ENCODE results near the gene REV1. TPM values are rescaled to one million over a fixed set of nuclear protein-coding genes. Genes with fewer than 3 reads are reported as not detected.

The REV1 gene
- total and polyA plus RNA-seq, 2 experiments from 2014 or later = 14.4 to 19.5 TPM

DNA sequence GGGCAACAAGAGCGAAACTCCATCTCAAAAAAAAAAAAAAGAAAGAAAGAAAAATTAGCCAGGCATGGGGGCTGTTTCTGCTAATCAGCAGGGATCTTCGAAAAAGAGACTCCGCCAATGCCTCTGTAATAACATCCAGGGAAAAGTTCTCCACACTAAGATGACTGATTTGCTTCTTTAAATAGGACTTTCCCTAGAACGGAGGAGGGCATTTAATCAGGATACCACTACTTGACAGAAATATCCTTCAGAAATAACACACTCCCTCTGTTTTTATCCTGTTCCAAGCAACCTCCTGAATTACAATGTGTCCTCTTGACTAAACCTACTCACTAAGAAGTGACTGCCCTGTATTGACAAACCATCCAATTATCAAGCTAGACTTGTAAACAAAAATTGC, 21.7 kb downstream of the REV1 start:
- Histone ChIP-seq H3K9me3 (ENCODE audit: low read depth) (no peaks in the 10 kb centered on the region), H3K27ac (no peak overlapping the region), H3K4me1 (ENCODE audit: insufficient read depth) (peaks cover 7% of the 10 kb centered on the region; the same call in 1 of the 2 replicates), H3K36me3 (ENCODE audit: low read depth) (no peaks in the 10 kb centered on the region), H3K79me2 (ENCODE audit: insufficient read depth) (peaks cover 100% of the 10 kb centered on the region), H3K27me3 (replicated peaks; ENCODE audit: insufficient read depth) (no peaks in the 10 kb centered on the region), H3K9ac (no peak overlapping the region), H3K4me3 (no peak overlapping the region), H3K9me2 (ENCODE audit: insufficient read depth) (no peaks in the 10 kb centered on the region), H2AFZ (no peak overlapping the region), H3K4me2 (ENCODE audit: unreplicated experiment) (no peak overlapping the region), H4K20me1 (ENCODE audit: insufficient read depth) (peaks cover 4% of the 10 kb centered on the region; the same call in 1 of the 2 replicates), H3F3A (ENCODE audit: insufficient read depth) (no peaks in the 10 kb centered on the region)
- in situ Hi-C loops (cut with MboI) = no loop called here
- no peak for DNase-seq
- 98 to 100% methylated on average over 4 of the region's 4 CpGs for WGBS, 2 experiments (ENCODE audit: low coverage in 1 of 2, low lambda C conversion rate in 2 of 2, missing lambda C conversion rate in 2 of 2)
- TF ChIP-seq EZH2phosphoT487 (IDR thresholded peaks at IDR 0.05; ENCODE audit: insufficient read depth, low read depth) (no peak), EZH2 (IDR thresholded peaks at IDR 0.05; ENCODE audit: insufficient read depth, poor library complexity, severe bottlenecking) (no peak)

DNA sequence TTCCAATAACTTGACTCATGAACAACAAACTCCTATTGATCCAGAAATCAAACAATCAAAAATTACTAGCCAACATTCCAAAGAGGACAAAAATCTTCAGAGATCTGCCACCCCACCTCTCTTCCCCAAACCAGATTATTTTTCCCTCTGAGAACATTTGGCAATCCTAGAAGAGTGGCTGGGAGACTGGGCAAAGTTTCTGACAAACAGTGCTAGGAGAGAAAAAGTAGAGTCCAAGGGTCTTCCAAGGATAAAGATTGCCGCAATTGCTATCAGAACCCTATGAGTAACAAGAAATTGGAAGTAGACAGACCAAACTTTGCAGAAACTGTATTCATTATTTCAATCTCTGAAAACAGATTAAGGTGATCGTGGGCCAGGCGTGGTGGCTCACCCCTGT, 22.4 kb downstream of the REV1 start:
- Histone ChIP-seq H3K4me1 (ENCODE audit: insufficient read depth) (peaks cover 7% of the 10 kb centered on the region; the same call in 1 of the 2 replicates), H4K20me1 (ENCODE audit: insufficient read depth) (peaks cover 4% of the 10 kb centered on the region; the same call in 1 of the 2 replicates), H3F3A (ENCODE audit: insufficient read depth) (no peaks in the 10 kb centered on the region), H3K27ac (no peak overlapping the region), H2AFZ (no peak overlapping the region), H3K36me3 (ENCODE audit: low read depth) (peaks cover 2% of the 10 kb centered on the region; the same call in 1 of the 2 replicates), H3K9me2 (ENCODE audit: insufficient read depth) (no peaks in the 10 kb centered on the region), H3K27me3 (replicated peaks; ENCODE audit: insufficient read depth) (no peaks in the 10 kb centered on the region), H3K4me3 (no peak overlapping the region), H3K9ac (no peak overlapping the region), H3K9me3 (ENCODE audit: low read depth) (no peaks in the 10 kb centered on the region), H3K79me2 (ENCODE audit: insufficient read depth) (peaks cover 98% of the 10 kb centered on the region), H3K4me2 (ENCODE audit: unreplicated experiment) (no peak overlapping the region)
- DNase-seq = no peak
- in situ Hi-C loops (cut with MboI) = no loop called here
- 96 to 98% methylated on average over 3 of the region's 3 CpGs for WGBS, 2 experiments (ENCODE audit: low coverage in 1 of 2, low lambda C conversion rate in 2 of 2, missing lambda C conversion rate in 2 of 2)
- no peak for TF ChIP-seq EZH2phosphoT487 (IDR thresholded peaks at IDR 0.05; ENCODE audit: insufficient read depth, low read depth)
- TF ChIP-seq EZH2 (IDR thresholded peaks at IDR 0.05; ENCODE audit: insufficient read depth, poor library complexity, severe bottlenecking) = no peak

GRCh38 chr2:99461828-99462483, 27.9 kb downstream of the REV1 start:
- H3K9me2 ChIP-seq (ENCODE audit: insufficient read depth) = no peaks in the 10 kb centered on the region
- H3K4me2 ChIP-seq (ENCODE audit: unreplicated experiment) = no peak overlapping the region
- H3K9ac ChIP-seq = no peak overlapping the region
- H3K4me1 ChIP-seq (ENCODE audit: insufficient read depth) = peaks cover 7% of the 10 kb centered on the region; the same call in 1 of the 2 replicates
- TF ChIP-seq EZH2 (IDR thresholded peaks at IDR 0.05; ENCODE audit: insufficient read depth, poor library complexity, severe bottlenecking) (no peak), EZH2phosphoT487 (IDR thresholded peaks at IDR 0.05; ENCODE audit: insufficient read depth, low read depth) (no peak)
- no peak overlapping the region for H3K27ac ChIP-seq
- no peaks in the 10 kb centered on the region for H3K27me3 ChIP-seq (replicated peaks; ENCODE audit: insufficient read depth)
- WGBS, 2 experiments (ENCODE audit: low coverage in 1 of 2, low lambda C conversion rate in 2 of 2, missing lambda C conversion rate in 2 of 2) = 90 to 99% methylated on average over 4 of the region's 4 CpGs
- peaks cover 94% of the 10 kb centered on the region for H3K79me2 ChIP-seq (ENCODE audit: insufficient read depth)
- DNase-seq = no peak
- in situ Hi-C loops (cut with MboI) = no loop called here
- H3K4me3 ChIP-seq = no peak overlapping the region
- peaks cover 4% of the 10 kb centered on the region; the same call in 1 of the 2 replicates for H3F3A ChIP-seq (ENCODE audit: insufficient read depth)
- no peaks in the 10 kb centered on the region for H3K9me3 ChIP-seq (ENCODE audit: low read depth)
- no peaks in the 10 kb centered on the region; the same call in 1 of the 2 replicates for H4K20me1 ChIP-seq (ENCODE audit: insufficient read depth)
- H2AFZ ChIP-seq = no peak overlapping the region
- peaks cover 34% of the 10 kb centered on the region for H3K36me3 ChIP-seq (ENCODE audit: low read depth)

GRCh38 chr2:99458529-99458928, 31.3 kb downstream of the REV1 start:
- Histone ChIP-seq H3F3A (ENCODE audit: insufficient read depth) (peaks cover 4% of the 10 kb centered on the region; the same call in 1 of the 2 replicates), H3K9me2 (ENCODE audit: insufficient read depth) (no peaks in the 10 kb centered on the region), H3K9ac (no peak overlapping the region), H3K4me1 (ENCODE audit: insufficient read depth) (no peaks in the 10 kb centered on the region), H2AFZ (no peak overlapping the region), H3K4me2 (ENCODE audit: unreplicated experiment) (no peak overlapping the region), H3K79me2 (ENCODE audit: insufficient read depth) (peaks cover 90% of the 10 kb centered on the region), H3K4me3 (no peak overlapping the region), H3K36me3 (ENCODE audit: low read depth) (peaks cover 50% of the 10 kb centered on the region), H4K20me1 (ENCODE audit: insufficient read depth) (no peaks in the 10 kb centered on the region), H3K27ac (no peak overlapping the region), H3K9me3 (ENCODE audit: low read depth) (no peaks in the 10 kb centered on the region), H3K27me3 (replicated peaks; ENCODE audit: insufficient read depth) (no peaks in the 10 kb centered on the region)
- no peak for DNase-seq
- in situ Hi-C loops (cut with MboI) = no loop called here
- TF ChIP-seq EZH2 (IDR thresholded peaks at IDR 0.05; ENCODE audit: insufficient read depth, poor library complexity, severe bottlenecking) (no peak), EZH2phosphoT487 (IDR thresholded peaks at IDR 0.05; ENCODE audit: insufficient read depth, low read depth) (no peak)
- 96 to 100% methylated on average over 2 of the region's 2 CpGs for WGBS, 2 experiments (ENCODE audit: low coverage in 1 of 2, low lambda C conversion rate in 2 of 2, missing lambda C conversion rate in 2 of 2)

All from GM23248 (cell line).